ENCODE measurements around the gene CCDC57.

CCDC57 gene

DNA sequence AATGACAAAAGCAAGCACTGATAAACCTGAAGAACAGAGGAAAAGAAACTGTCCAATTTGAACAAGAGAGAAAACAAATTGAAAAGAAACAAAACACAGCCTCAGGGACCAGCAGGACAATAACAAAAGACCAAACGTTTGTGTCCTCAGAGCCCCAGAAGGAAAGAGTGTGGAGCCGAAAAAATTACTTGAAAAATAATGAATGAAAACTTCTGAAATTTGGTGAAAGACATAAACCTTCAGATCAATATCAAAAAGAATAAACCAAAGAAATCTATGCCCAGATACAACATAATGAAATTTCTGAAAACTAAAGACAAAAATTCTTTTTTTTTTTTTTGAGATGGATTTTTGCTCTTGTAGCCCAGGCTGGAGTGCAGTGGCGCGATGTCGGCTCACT is 45.6 kb downstream of the CCDC57 start:
- in situ Hi-C loops (cut with MboI; ENCODE audit: low pct_unique_long_range_greater_than_20kb, low sequenced_read_pairs) = no loop called here
- DNase-seq = no peak

DNA sequence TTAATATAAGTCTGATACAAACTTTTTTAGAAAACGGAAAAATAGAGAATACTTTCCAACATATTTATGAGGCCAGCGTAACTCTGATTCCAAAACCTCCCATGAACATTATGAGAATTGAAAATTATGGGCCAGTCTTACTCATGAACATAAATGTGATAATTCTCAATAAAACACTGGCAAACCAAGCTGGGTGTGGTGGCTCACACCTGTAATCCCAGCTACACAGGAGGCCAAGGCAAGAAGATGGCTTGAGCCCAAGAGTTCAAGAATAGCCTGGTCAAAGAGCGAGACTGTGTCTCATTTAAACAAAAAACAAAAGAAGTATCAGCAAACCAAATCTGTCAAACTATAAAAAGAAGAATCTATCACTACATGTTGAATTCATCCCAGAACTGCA is 47.8 kb downstream of the CCDC57 start:
- in situ Hi-C loops (cut with MboI; ENCODE audit: low pct_unique_long_range_greater_than_20kb, low sequenced_read_pairs) = no loop called here

DNA sequence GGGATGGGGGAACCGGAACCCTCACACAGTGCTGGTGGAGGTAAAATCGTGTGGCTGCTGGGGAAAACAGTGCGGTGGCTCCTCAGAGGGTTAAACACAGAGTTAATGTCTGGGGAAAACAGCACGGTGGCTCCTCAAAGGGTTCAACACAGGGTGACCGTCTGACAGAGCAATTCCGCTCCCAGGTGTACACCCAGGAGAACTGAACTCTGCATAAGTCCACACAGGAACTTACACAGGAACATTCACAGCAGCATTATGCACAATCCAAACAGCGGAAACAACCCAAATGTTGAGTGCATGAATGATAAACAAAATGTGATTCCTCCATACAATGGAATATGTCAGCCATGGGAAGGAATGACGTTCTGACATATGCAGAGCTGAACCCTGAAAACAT is 51.4 kb downstream of the CCDC57 start:
- DNase-seq = no peak
- in situ Hi-C loops (cut with MboI; ENCODE audit: low pct_unique_long_range_greater_than_20kb, low sequenced_read_pairs) = no loop called here

More for the DNA sequence above, 47.8 kb downstream of the CCDC57 start:
- DNase-seq = no peak

DNA sequence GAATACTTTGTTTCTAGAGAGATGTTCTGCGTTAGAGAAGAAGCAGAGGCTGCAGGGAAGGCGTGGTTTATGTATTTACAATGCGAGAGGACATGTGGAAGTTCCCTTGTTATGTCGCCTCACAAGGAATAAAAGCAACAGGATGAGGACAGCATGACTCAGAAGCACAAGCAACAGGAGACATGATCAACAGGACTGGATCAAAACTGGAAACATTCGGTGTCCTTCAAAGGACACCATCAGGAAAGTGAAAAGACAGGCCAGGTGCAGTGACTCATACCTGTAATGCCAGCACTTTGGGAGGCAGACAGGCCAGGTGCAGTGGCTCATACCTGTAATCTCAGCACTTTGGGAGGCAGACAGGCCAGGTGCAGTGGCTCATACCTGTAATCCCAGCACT is 52.6 kb downstream of the CCDC57 start:
- DNase-seq = no peak
- in situ Hi-C loops (cut with MboI; ENCODE audit: low pct_unique_long_range_greater_than_20kb, low sequenced_read_pairs) = no loop called here

DNA sequence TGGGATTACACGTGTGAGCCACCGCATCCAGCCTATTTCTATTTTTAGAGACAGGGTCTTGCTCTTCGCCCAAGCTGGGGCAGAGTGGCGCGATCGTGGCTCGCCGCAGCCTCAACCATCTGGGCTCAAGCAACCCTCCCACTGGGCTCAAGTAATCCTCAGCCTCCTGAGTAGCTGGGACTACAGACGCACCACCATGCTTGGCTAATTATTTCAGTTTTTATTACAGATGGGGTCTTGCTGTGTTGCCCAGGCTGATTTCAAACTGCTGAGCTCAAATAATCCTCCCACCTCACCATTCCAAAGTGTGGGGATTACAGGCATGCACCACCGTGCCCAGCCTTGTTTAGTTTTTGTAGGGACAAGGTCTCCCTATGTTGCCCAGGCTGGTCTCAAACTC is 53.8 kb downstream of the CCDC57 start:
- no peak for DNase-seq
- in situ Hi-C loops (cut with MboI; ENCODE audit: low pct_unique_long_range_greater_than_20kb, low sequenced_read_pairs) = no loop called here

DNA sequence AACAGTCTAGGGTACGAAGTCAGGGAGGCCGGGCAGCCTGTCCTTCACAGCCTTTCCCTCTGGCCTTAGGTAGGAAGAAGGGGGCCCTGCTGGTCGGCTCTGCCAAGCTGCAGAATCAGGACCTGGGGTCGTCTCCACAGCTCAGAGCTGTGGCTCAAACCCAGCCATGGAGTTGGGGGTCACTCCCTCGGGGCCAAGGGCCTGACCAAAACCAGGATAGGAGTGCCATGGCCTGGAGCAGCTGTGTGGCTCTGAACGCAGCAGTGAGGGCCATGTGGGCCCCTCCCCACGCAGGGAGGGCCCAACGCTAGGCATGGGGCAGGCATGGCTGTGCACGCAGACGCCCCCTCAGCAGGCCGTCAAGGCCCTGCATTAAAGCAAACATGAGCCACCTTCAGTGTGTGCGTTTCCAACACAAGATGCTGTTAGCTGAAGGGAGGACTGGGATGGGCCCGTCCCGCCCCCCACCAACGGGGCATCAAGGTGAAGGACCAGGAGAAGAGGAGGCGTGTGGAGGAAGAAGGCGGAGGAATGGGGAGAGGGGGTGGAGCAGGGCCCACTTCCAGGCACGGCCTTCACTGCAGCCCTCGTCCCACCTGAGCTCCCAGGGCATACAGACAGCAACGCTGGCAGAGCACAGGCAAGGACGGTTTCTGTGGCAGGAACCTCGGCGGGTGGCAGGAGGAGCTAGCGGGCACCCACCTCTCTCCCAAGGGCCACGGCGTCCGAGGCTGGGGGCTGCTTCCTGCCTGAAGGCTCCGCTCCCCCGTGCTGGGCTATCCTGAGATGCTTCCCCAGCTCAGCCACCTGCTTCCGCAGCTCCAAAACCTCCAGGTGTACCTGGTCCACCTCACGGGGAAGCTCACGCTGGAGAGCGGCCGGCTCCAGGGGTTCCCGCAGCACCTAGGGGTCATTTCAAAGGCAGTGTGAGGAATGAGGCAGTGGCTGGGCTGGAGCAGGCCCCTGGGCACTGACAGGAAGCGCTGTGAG is 55.3 kb downstream of the CCDC57 start:
- in situ Hi-C loops (cut with MboI; ENCODE audit: low pct_unique_long_range_greater_than_20kb, low sequenced_read_pairs) = no loop called here
- no peak for DNase-seq

DNA sequence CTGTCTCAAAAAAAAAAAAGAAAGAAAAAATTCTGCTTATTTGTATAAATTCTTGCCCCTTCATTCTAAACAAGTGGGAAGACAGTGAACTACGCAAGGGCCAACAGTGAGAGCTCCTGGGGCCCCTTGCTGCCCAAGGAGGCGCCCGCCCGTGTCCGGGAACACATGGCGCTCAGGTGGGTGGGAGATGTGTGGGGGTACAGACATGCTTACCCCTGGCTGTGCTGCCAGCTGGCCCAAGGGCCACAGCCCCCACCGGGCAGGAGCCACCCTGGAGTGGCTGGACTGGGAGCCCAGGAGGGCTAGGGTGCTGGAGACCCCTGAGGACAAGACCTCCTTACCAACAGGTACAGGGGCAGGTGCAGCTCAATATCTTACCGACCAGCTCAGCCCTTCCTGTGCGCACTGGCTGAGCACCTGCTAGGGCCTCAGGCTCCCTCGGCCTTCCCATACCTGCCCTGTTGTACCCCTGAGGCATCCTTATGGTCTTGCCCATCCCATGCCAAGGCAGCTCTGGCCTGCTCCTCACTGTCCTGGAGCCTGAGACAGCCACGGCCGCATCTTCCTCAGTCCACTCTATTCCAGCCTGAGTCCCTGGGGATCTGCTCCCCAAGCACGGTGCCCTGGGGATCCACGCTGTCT is 56.2 kb downstream of the CCDC57 start:
- no peak for DNase-seq
- in situ Hi-C loops (cut with MboI; ENCODE audit: low pct_unique_long_range_greater_than_20kb, low sequenced_read_pairs) = no loop called here

DNA sequence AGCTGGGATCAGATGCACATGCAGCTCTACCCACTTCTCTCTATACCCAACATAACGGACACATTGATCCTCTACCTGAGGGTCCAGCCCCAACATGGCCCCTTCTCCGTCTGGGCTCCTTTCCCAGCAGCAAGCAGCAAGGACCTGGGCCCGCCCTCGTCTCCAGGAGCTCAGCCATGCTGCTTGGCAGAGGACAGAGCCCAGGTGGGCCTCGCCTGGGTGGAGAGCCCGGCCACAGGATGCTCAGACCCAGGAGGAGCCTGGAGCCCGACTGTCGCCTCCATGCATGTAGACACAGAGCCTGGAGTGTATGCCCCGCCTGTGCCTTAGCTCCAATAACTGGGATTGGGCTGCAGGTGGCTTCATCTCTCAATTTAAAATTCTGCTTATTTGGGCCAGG is 57.0 kb downstream of the CCDC57 start:
- in situ Hi-C loops (cut with MboI; ENCODE audit: low pct_unique_long_range_greater_than_20kb, low sequenced_read_pairs) = no loop called here
- no peak for DNase-seq

DNA sequence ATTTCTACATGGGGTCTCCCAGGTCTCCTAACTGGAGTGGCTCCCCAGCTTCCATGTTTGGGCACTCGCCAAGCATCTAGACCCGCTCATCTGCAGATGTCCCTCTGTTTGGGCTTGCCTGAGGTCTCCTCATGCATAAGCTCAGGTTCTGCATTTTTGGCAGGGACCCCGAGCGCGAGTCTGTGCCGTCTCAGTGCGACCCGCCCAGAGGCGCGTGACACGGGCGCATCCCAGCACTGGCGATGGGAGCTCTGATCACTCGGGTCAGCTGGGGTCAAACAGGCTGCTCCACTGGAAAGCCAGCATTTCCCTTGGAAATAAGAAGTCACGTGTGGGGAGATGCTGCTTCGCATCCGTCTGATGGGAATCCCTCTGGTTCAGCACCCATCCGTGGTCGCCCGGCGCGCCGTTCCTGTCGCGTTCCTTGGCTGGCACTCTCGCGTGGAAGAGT is 57.7 kb downstream of the CCDC57 start:
- in situ Hi-C loops (cut with MboI; ENCODE audit: low pct_unique_long_range_greater_than_20kb, low sequenced_read_pairs) = no loop called here
- DNase-seq = no peak

DNA sequence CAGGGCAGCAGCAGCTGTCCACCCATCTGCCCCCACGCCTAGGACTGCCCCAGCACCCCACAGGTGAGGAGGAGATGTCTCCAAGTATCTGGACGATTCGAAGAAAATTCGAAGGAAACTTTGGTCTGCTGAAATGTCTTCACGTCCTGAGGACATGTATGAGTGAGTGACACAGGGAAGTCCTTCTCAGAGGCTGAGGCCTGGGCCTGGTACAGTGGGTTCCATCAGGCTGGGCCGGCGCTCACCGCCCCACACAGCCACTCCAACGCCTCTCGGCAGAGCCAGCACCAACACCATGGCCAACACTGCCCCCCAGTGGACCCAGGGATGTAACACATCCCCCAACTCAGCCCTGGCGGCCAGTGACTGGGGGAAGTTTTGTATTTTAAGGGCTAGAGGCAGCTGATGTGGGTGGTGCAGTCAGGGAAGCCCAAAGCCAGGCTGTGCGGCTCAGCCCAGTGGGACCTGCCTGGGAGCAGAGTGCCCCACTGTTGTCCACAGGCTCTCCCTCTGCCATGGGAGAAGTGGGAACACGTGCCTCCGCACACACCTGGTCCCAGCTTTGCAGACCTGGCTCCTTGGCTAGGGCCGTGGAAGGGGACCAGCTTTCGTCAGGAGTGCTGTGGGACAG is 58.8 kb downstream of the CCDC57 start:
- in situ Hi-C loops (cut with MboI; ENCODE audit: low pct_unique_long_range_greater_than_20kb, low sequenced_read_pairs) = no loop called here
- DNase-seq = peak; percentile 88

DNA sequence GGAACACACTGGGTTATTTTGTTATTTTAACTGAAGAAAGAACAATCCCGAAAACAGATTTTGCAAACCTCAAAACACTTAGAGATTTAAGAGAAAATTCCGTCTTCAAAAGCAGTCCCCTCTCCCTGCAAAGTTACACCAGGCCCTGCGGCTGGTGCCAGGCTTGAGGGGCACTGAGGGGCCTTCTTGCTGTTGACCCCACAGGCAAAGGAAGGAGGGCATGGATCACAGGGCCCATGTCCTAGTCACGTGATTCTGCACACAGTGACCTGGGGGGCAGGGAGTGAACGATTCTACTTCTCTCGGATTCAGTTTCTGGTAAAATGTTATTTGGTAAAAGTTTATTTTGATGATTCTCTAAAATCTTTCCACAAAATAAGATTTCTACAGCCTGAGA is 59.3 kb downstream of the CCDC57 start:
- no peak for DNase-seq
- in situ Hi-C loops (cut with MboI; ENCODE audit: low pct_unique_long_range_greater_than_20kb, low sequenced_read_pairs) = no loop called here

DNA sequence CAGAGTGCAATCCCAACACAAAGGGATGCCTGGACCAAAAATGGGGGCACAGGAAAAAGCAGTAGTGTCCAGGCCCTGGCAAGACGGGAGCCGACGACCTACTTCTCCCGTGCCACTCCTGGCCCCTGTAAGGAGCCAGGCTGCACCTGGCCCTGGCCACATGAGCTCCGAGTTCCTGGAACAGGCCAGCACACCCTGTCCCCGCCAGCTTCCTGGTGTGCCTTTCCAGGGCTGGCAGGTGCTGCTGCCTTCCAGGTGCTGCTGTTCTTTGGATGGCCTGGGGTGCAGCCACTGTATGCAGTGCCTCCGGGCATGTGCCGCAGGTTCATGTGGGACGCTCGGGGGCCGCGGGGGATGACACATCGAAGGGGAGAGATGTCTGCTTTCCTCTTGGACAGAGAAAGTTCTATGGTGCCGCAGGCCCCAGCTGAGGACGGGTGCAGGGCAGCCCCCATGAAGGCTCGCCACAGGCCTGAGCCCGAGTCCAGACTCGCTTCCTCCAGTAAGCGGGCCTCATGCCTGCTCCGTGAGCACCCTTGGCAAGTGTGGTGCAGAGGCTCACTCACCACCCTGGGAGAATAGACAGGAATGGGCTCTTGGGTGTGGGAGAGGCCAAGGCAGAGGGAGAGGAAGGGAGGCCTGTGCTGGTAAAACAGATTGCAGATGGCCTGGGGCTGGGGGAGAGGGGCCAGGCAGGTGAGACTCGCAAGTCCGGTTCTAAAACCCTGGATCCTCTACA is 59.9 kb downstream of the CCDC57 start:
- in situ Hi-C loops (cut with MboI; ENCODE audit: low pct_unique_long_range_greater_than_20kb, low sequenced_read_pairs) = no loop called here
- DNase-seq = no peak

DNA sequence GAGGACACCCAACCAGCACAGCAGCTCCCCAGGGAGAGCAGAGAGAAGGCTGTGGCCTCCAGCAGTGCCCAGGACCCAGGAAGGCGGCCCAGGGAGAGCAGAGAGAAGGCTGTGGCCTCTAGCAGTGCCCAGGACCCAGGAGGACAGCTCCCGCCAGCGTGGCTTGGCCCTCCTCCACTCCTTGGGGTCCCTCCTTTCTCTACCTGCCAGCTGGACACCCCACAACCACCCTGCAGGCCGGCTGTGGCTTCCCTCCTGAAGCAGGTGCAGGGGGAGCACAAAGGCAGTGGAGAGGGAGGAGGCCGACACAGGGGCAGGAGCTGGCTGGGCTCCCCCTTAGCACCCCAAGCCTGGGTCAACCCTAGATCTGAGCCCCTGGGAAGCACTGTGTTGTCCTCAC is 60.5 kb downstream of the CCDC57 start:
- in situ Hi-C loops (cut with MboI; ENCODE audit: low pct_unique_long_range_greater_than_20kb, low sequenced_read_pairs) = no loop called here
- no peak for DNase-seq

DNA sequence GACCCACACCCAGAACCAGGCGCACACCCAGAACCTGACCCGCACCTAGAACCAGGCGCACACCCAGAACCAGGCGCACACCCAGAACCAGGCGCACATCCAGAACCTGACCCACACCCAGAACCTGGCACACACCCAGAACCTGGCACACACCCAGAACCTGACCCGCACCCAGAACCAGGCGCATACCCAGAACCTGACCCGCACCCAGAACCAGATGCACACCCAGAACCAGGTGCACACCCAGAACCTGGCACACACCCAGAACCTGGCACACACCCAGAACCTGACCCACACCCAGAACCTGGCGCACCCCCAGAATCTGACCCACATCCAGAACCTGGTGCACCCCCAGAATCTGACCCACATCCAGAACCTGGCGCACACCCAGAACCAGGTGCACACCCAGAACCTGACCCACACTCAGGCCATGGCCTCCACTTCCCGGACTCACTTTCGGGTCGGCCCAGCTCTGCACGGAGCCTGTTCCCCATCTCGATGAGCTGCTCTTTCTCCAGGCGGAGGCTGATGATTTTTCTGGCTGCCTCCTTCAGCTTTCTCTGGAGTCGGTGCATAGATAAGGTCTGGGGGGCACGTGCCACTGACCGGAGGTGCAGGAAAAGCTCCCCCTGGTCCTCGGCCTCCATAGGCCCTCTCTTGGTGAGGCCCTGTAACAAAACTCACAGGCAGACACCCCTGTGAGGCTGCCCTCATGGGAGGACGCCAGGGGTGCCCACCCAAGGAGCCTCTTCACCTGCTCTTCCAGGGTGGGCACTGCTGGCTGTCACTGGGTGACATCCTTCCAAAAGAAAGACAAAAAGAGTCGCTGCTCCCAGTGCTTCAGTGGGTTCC is 61.3 kb downstream of the CCDC57 start:
- in situ Hi-C loops (cut with MboI; ENCODE audit: low pct_unique_long_range_greater_than_20kb, low sequenced_read_pairs) = no loop called here
- no peak for DNase-seq

DNA sequence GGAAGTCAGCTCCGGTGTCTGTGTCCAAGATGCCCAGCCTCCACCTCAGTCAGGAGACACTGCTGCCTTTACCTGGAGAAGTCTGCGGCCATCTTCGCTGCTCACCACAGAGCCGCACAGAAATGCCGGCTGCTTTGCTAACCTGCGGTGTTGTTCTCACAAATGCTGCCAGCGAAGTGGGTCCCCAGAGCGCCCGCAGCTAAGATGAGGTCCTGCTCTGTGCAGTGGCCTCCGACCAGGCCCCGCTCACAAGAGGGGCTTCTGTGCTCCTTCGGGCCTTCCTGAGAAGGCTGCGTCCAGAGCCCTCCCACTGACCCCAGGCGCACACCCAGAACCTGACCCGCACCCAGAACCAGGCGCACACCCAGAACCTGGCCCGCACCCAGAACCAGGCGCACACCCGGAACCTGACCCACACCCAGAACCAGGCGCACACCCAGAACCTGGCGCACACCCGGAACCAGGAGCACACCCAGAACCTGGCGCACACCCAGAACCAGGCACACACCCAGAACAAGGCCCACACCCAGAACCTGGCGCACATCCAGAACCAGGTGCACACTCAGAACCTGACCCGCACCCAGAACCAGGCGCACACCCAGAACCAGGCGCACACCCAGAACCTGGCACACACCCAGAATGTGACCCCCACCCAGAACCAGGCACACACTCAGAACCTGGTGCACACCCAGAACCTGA is 63.1 kb downstream of the CCDC57 start:
- in situ Hi-C loops (cut with MboI; ENCODE audit: low pct_unique_long_range_greater_than_20kb, low sequenced_read_pairs) = no loop called here
- DNase-seq = no peak

DNA sequence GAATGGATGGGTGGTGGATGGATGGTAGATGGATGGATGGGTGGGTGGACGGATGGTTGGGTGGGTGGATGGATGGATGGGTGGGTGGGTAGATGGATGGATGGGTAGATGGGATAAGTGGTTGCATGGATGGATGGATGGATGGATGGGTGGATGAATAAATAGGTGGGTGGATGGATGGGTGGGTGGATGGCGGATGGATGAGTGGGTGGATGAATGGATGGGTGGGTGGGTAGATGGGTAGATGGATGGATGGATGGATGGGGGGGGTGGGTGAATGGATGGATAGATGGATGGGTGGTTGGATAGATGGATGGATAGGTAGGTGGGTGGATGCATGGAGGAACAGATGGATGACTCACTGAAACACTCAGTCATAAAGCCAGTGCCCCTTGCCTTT is 63.6 kb downstream of the CCDC57 start:
- DNase-seq = no peak
- in situ Hi-C loops (cut with MboI; ENCODE audit: low pct_unique_long_range_greater_than_20kb, low sequenced_read_pairs) = no loop called here

DNA sequence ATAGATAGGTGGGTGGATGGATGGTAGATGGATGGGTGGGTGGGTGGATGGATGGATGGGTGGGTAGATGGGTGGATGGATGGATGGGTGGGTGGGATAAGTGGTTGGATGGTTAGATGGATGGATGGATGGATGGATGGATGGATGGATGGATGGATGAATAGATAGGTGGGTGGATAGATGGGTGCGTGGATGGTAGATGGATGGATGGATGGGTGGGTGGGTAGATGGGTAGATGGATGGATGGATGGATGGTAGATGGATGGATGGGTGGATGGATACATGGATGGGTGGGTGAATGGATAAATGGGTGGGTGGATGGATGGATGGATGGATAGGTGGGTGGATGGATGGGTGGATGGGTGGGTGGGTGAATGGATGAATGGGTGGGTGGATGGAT is 64.6 kb downstream of the CCDC57 start:
- no peak for DNase-seq
- in situ Hi-C loops (cut with MboI; ENCODE audit: low pct_unique_long_range_greater_than_20kb, low sequenced_read_pairs) = no loop called here
